GM18505 (cell line): ENCODE measurements around the gene MYO18A.

Source experiments
- ATAC-seq: cut with Tn5 transposase; IDR thresholded peaks from one replicate; pipeline ENCODE4 v1.9.1; 2021; ENCODE audit not compliant: unreplicated experiment
- POLR2A ChIP-seq: IDR thresholded peaks from 4 replicates; pipeline ENCODE4 v1.6.1; 2011; ENCODE audit warnings: borderline replicate concordance; ENCODE audit not compliant: insufficient read depth, insufficient read length; ENCODE audit errors: extremely low read depth

Gene MYO18A

DNA sequence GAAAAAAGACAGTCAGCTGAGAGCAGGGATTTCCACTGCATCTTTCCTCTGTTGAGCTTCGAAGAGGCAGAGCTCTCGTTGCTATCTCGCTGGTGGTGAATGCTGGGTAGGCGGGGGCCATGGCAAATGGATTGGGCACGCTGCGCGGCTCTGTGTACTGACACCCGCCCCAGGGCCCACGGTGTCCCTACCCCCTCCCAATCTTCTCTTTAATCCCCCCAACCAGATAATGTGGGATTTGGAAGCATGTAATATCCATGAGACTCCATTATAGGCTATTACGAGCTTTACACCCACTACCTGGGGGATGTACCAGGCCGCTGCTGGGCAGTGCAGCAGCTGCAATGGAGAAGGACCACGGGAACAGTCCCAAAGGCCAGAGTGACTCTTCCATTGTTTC lies 129.0 kb downstream of the MYO18A start:
- no peak for ATAC-seq
- no peak for TF ChIP-seq POLR2A

DNA sequence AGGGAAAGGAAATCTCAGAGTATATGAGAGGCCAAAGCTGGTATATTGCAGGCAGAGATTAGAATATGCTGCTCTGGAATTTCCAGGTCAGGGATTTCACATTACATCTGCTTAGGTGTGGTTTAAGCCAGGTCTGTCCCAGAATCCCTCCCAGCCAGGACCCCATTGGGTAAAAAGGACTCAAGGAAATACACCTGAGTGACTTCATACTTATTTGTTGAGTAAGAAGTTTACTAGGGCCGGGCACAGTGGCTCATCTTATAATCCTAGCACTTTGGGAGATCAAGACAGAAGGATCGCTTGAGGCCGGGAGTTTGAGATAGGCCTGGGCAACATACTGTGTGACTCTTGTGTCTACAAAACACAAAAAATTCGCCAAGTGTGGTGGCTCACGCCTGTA lies 130.0 kb downstream of the MYO18A start:
- ATAC-seq: no peak
- no peak for TF ChIP-seq POLR2A

DNA sequence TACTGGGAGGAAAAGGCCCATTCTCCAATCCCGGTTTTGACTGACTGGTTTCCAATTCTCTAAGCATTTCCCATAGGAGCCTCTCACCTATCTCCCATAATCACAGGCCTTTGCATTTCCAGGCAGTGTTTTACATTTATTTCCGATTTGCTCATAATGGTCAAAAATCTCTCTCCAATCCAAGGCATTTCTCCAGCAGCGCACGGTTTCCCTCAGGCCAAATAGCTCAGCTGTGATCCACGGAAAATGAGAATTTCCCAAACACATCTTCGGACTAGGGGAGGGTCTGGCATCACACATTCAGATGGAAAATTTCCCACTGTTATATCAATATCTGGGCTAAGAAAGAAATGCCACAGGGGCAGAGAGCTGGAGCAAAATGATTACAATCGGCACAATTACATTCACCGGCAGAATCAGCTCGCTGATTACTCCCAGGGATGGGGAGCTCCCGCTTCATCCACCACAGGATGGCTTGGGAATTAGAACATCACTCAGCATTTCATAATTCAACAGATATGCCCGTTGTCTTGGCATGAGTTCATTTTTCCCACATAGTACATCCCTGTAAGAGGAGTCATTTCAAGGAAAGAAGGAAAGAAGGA lies 130.6 kb downstream of the MYO18A start:
- no peak for TF ChIP-seq POLR2A
- ATAC-seq: no peak

DNA sequence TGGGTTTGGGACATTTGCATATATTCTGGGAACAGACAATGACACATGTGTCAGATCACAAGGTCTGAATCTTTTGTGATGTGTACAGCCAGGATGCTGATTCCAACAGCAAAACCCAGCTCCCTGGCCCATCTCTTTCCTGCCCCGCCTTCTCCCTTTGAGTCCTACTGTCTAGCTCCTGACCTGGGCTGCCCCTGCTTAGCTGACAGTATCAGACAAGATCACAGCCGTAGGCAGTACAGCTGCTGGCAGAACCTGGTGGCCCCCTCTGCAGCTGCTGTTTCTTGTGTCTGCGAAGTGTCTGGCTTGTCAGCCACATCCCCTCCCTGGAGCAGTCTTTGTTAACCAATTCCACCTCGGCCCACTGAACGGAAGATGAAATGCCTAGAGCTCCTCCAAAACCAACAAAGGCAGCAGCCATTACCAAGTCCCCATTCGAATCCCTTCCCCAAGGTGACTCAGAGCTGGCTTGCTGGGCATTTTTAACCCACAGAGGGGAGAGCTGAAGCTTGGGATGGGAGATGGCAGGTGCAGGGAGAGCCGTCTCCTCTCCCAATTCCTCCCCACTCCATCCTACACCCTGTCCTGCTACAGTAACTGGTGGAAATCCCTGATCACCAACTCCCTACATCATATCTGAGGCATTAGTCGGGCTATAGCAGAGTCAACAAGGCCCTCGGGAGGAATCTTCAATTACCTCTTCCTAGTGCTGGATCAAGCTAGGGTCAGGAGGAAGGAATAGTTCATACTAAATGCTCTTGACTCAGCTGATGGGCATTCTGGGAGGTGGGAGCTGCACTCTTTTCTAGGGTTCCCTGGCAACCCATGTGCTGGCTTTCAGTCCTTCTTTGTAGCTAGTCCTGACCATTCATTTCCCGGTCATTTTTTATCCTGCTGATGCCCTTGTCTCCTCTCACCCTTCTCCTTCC lies 131.5 kb downstream of the MYO18A start:
- no peak for ATAC-seq
- TF ChIP-seq POLR2A: no peak

DNA sequence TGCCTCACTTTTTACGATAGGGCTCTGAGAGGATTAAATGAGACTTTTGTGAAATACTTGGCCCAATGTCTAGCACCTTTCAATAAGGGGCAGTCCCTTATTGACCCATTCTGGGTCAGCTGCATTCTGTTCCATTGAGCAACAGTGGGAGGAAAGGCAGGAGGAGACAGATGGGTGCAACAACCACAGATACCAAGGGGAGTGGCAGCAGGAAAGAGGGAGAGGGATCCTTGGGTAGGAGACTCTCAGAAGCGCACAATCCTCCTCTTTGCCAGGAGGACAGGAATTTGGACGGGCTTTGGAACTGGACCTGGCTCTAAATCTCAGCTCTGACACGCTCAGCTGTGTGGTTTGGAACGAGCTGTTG lies 133.7 kb downstream of the MYO18A start:
- ATAC-seq: no peak
- no peak for TF ChIP-seq POLR2A

DNA sequence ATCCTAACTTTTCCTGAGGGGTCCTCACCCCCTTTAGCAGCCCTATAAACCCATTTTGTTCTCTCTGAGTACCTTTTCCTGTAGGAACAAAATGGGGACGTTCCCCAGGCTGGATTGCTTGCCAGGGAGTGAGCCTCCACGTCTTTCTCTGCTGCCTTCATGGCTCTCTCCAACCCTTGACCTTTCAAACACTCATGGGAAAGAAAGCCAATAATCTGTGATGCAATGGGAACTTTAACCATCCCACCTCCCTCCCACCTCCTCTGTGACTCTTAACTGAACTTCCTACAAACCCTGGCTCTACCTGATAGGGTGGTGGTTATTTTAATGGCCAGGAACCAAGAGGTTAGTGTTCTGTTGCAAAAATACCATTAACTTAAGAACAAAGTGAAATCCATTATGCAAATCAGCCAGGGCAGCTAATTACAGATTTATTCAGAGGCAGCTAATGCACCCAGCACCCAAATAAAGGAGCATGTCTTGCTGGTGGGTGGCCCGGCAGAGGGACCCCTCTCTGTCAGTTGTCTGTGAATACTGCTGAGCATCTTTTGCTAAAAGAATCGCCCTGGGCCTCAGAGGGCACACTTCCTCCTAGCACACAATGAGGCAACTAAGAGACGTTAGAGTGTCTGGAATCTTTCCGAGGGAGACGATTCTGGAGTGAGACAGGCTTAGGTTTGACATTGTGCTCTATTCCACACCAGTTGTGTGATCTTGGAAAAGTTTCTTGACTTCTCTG lies 134.3 kb downstream of the MYO18A start:
- no peak for ATAC-seq
- TF ChIP-seq POLR2A: no peak

DNA sequence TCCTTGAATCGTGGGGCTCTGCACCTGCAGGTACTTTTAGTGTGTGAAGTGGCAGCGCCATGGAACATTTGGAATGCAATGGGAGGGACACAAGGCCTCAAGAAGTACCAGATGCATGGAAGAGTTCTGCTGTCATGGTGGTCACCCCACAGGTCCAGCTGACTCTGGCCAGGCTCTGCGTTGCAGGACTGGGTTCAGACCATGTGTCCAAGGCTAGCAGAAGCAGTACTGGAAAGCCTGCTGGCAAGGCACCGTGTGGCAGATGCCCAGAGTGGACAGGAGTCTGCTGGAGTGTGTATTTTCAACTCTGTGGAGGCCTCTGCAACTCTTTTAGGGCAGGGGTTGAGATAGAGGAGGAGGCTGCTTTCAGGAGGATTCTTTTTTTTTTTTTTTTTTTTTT lies 135.2 kb downstream of the MYO18A start:
- ATAC-seq: no peak
- no peak for TF ChIP-seq POLR2A

DNA sequence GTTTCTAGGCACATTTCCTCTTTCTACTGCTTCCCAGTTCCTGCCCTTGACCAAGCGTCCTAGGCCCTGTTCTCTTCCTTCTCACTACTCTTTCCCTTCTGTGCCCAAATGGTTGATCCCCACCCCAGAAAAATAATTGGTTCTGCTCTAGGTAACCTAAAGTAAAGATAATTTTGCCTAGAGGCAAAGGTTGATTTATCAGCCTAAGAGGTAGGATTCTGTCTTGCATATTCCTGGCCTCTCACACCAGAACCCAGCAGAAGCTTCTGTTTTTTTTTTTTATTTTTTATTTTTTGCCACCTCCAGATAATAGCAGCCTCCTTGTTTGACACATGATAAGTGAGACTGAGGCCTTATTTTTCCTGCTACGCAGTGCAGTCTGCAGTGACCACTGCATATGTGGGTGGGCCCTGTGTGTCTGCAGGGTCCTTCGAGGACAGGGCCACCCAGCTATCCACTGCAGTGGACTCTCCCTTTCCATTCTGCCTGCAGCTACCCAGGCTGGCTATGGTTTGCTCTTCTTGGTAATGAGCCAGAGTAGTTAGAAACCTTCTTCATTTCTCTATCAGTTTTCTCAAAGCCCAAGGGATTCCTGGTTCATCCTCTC lies 136.6 kb downstream of the MYO18A start:
- TF ChIP-seq POLR2A: no peak
- ATAC-seq: no peak

DNA sequence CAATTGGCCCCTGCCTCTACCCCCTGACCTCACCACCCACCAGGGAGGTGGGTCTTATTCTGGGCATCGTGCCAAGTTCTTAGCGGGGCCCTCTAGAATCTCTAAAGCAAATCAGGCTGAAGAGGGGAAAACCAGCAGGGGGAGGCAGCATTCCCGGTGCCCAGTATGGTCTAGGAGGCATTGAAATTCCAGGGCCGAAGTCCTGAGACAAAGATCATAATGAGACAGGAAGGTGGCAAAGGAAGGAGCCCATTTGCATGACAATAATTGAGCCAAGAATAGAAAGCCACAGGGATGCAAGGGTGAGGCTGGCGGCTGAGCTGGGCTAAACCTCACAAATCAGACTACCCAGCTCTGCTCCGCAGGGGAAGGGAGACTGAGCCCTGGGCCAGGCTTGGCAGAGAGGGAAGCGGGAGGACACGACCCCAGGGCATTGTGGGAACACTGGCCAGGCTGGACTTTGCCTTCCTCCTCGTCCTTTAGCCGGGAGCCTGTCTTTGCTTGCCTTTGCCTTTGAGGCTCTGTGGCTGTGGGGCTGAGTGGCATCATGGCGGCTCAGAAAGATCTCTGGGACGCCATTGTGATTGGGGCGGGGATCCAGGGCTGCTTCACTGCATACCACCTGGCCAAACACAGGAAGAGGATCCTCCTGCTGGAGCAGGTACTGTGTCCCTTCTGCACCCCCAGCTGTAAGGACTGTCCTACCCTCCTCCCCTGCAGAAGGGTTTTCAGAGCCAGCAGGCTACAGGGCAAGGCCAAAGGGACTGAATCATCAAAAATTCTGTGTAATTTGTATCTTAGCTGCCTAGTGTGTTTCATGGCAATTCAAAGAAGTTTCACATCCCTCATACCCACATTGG lies 137.3 kb downstream of the MYO18A start, which contains the start of gene PIPOX:
Gene PIPOX (plus strand): TSS at position 463 of the 860 bp plus-strand sequence. CDS start 85 bp downstream, at position 548.
- TF ChIP-seq POLR2A: no peak
- no peak for ATAC-seq

DNA sequence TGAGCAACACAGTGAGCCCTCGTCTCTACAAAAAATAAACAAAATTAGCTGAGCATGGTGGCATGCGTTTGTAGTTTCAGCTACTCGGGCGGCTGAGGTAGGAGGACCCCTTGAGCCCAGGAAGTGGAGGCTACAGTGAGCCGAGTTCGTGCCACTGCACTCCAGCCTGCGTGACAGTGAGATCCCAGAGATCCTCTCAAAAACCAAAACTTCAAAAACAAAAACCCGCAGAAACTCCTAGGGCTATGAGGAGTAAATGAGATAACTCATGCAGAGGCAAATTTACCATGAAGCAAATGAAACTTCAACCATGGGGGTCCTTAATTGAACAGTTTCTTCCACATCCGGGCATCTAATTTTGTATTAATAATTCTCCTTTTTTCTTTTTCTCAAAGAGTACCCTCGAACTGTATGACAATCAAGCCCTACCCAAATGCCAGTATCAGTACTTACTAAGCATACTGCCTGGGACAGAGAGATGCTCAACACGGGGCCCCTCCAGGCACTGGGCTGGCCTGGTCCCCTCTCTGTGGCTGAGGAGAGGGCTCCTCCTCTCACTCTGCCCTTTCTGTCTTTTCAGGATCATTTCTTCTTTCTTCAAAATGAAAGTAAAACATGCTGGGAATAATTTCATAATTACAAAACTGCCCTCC lies 138.0 kb downstream of the MYO18A start:
- ATAC-seq: no peak
- TF ChIP-seq POLR2A: no peak

DNA sequence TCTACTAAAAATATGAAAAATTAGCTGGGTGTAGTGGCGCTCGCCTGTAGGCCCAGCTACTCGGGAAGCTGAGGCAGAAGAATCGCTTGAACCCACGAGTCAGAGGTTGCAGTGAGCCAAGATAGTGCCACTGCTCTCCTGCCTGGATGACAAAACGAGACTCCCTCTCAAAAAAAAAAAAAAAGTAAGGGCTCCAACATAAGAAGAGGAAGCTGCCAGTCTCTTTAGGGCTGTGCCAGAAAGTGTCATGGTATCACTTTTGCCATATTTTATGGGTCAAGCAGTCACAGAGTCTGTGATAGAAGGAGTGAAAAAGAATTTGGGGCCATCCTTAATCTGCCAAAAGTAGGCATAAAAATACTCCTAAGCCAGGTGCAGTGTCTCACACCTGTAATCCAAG lies 138.6 kb downstream of the MYO18A start:
- TF ChIP-seq POLR2A: no peak
- ATAC-seq: no peak

DNA sequence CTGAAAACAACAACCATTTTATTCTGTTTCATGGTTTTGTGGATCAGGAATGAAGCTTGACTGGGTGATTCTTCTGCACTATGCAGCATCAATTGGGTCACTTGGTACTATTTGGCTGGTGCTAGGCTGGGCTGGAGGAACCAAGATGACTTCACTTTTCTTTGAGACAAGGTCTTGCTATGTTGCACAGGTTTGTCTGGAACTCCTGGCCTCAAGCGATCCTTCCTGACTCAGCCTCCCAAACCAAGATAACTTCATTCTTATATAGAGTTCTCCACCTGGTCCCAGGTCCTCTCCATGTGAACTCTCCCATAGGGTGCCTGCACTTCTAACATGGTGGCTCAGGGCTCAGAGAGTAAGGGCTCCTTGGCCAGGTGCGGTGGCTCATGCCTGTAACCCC lies 139.1 kb downstream of the MYO18A start:
- TF ChIP-seq POLR2A: no peak
- no peak for ATAC-seq
